Muscle of arm (tissue), 12 donors: ENCODE measurements around the gene NR1D2. TPM values are rescaled to one million over a fixed set of nuclear protein-coding genes. Genes with fewer than 3 reads are reported as not detected.
A peak's percentile ranks its signal among the peaks of the same experiment; 100 is the strongest.

ENCODE experiments used
- DNase-seq: peaks from one replicate; pipeline ENCODE4 v3.0.0-alpha.2; 2013
- polyA plus RNA-seq, 12 donors: library from polyadenylated mRNA; unstranded; fragments of 120-200 nt; gene quantifications; one replicate each; pipeline ENCODE4 v1.2.1, GENCODE V29; 2013; ENCODE audit not compliant: insufficient read length in 12 of 12

NR1D2 gene
- polyA plus RNA-seq, 12 donors = 17.7 to 39.4 (median 31.3) TPM; not detected in 1

DNA sequence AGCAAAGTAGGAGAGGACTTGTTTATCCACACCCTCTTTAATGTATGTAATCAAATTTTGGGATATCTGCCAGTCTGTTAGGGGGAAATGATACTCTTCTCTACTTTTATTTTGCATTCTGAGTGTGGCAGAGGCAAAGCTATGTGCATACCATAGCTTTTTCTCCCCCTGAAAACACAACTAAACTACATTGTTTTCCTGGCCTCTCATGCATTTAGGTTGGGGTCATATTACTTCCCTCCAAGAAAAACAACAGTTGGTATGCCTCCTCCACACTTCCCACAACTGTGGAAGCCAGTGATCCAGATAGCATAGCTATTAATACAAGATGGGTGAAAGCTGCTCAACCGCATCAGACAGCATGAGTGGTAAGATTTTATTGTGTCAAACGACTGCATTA is 21.3 kb upstream of the NR1D2 start:
- DNase-seq = no peak

DNA sequence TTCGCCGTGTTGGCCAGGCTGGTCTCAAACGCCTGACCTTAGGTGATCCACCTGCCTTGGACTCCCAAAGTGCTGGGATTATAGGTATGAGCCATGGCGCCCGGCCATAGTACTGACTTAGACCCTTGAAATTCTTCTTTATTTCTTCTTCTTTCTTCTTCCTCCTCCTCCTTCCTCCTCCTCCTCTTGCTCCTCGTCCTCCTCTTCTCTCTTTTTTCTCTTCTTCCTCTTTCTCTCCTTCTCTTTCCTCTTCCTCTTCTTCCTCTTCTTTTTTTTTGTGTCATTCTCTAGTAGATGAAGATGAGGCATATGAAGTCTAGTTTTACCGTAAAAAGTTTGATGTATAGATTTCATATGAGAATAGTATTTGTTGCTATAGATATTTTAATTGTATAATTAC is 18.8 kb upstream of the NR1D2 start:
- DNase-seq = no peak

- DNase-seq = no peak
Measured at GRCh38 chr3:23926736-23927135, 18.4 kb upstream of the NR1D2 start.

DNA sequence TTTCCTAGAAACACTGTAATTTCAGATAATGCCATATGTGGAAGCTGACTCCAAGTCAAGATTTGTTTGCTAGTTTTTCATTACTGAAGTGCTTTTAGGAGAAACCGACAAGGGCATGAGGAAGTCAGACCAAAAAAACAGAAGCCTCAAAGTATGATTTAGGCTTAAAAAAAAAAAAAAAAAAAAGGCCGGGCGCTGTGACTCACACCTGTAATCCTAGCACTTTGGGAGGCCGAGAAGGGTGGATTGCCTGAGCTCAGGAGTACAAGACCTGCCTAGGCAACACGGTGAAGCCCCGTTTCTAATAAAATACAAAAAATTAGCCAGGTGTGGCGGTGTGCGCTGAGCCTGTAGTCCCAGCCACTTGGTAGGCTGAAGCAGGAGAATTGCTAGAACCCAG is 16.6 kb upstream of the NR1D2 start:
- no peak for DNase-seq

GRCh38 chr3:23931597-23931996 is 13.5 kb upstream of the NR1D2 start:
- DNase-seq = no peak

GRCh38 chr3:23932571-23932970 is 12.5 kb upstream of the NR1D2 start:
- DNase-seq = no peak

- no peak for DNase-seq
Measured at GRCh38 chr3:23934253-23934652, 10.8 kb upstream of the NR1D2 start.

DNA sequence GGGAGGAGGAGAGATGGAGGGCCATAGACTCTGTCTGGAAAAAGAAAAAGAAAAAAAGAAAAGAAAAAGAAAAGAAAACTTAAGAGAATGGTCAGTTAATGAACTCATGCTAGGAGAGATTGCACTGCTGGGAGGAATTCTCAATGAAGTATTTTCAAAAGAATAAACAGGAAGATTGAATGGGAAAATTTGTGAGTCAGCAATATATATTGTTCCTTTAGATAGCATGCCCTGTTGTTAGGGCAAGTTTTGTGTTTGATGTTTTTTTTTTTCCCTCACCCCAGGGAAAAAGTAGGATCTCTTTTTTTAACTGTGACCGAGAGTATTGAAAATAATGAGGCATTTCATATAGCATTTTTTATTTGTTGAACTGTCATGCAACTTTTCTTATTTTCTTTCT is 7.8 kb upstream of the NR1D2 start:
- DNase-seq = no peak

- DNase-seq = no peak
Measured at GRCh38 chr3:23938688-23939087, 6.4 kb upstream of the NR1D2 start.

- no peak for DNase-seq
Measured at GRCh38 chr3:23940775-23941174, 4.3 kb upstream of the NR1D2 start.

GRCh38 chr3:23941440-23941839 is 3.6 kb upstream of the NR1D2 start:
- DNase-seq = no peak

- DNase-seq = no peak
Measured at GRCh38 chr3:23942546-23942945, 2.5 kb upstream of the NR1D2 start.

DNA sequence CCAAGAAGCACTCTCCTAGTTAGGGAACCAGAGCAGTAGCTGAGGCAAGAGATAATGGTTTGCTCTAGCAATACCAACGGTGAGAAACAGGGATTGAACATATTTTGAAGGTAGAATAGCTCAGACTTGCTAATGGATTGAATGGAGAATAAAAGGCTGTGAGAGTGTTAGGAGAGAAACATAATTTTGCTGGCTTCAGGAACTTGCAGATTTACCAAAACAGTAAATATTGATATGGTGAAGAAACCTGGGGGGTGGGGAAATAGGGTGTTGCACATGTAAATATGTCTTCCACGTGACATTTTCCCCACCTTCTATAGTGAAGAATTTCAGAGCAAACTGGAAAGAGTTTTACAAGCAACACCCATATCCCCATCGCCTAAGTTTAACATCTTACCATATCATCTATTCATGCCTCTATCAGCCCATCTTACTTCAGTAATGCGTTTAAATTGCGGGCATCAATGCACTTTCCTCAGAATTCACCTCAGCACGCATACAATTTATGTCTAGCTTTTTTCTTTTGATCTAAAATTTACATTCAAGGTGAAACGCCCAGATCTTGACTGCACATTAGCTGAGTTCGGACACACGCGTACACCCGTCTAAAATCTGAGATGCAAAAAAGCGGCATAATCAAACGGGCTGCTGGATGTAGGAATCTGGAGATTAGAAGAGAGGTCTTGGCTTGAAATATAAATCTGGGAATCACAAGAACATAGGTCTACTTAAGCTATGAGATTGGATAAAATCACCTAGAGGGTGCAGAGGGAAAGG is 891 bp upstream of the NR1D2 start:
- no peak for DNase-seq

GRCh38 chr3:23945663-23945912 is 502 bp downstream of the NR1D2 start:
- no peak for DNase-seq

DNA sequence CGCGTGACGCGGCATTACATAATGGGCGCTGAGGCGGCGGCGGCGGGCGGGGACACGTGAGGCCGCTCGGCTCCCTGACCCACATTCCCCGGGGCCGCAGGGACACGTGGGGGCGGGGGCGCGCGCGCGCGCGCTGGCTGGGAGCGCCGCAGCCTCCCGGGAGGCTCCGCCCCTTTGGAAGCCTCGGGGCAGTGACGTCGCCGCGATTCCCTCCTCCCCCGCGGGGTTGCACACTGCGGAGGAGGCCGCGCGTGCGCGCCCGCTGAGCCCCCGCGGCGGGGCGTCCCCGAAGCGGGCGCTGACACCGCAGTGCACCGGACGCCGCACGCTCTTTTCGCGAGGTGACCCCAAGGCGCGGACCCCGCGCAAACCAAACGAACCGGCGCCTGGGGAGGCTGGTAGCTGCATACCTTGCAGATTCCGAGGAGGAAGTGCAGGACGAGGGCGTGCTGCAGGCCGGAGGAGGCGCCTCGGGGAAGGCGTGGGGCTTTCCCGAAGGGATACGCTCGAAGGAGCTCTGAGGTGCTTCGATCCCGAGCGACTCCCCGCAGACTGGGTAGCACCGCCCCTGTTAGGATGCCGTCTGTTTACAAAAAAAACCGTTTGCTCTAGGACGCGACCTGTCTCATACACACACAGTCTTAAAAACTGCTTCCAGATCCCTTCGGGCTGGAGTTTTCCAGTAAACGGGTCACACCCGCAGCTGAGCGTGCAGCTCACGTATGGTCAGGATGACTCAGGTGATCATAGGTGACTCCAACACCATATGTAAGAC is 1.0 kb downstream of the NR1D2 start:
- DNase-seq = peak; percentile 95

- no peak for DNase-seq
Measured at GRCh38 chr3:23948761-23949160, 3.7 kb downstream of the NR1D2 start.

- DNase-seq = no peak
Measured at GRCh38 chr3:23949784-23950183, 4.7 kb downstream of the NR1D2 start.

DNA sequence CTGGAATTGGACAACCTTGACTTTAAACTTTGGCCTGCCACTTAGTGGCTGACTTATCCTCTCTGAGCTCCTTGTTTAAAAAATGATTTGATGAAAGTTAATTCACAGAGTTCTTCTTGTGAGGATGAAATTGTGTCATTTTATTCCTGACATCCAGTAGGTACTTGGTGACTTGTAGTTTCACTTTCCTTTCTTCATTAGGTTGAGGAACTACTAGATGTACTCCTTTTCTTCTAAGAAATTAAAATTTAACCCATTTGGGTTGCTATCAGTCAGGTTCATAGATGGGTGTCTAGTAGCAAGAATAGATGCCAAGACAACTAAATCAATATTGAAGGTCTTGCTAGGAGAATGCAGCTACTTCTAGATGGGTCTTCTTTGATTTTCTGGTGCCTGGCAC is 5.2 kb downstream of the NR1D2 start:
- DNase-seq = no peak

- no peak for DNase-seq
Measured at GRCh38 chr3:23952646-23953045, 7.6 kb downstream of the NR1D2 start.

DNA sequence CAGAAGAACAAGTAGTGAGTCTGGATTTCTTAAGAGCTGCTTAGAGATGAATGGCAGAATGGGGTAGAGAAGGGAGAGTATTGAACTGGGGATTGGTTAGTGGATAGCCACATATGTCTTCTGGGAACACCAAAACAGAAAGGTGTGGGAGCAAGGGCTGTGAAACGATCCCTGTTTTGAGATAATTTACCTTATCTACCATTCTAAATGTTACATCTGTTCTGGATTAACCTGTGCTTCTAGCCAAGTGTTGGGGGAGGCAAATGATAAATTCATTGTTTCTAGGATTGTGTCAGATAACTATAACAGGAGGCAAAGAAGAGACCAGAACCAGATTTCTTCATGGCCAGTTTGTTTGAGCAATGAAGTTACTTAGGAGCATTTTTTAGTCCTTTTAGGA is 8.4 kb downstream of the NR1D2 start:
- DNase-seq = no peak

- no peak for DNase-seq
Measured at GRCh38 chr3:23954144-23954543, 9.1 kb downstream of the NR1D2 start.

- no peak for DNase-seq
Measured at GRCh38 chr3:23956701-23957100, 11.6 kb downstream of the NR1D2 start.

DNA sequence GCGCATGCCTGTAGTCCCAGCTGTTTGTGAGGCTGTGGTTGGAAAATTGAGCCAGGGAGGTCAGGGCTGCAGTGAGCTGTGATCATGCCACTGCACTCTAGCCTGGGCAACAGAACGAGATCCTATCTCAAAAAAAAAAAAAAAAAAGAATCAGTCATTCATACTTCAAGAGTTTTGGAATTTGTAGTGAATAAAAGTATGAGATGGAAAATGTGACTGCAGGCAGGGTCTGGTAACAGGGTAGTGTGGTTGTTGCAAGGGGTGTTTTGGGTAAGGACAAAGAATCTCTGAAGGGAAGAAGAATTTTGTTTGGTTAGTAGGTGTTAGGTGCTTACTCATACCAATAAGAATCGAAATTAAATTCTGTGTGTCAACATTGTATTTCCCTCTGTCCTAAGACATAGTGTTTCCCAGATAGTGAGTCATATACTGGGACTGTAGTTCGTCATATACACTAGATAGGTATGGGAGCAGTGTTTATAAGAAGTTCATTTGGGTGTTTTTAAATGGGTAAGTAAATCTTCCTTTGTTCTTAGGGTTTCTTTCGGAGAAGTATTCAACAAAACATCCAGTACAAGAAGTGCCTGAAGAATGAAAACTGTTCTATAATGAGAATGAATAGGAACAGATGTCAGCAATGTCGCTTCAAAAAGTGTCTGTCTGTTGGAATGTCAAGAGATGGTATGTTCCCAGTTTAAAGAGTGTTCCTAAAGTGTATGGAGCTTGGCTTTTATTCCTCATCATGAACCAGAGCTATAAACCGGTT is 14.2 kb downstream of the NR1D2 start:
- DNase-seq = no peak
